ENCODE data around the gene ZFHX2.

The ZFHX2 gene

DNA sequence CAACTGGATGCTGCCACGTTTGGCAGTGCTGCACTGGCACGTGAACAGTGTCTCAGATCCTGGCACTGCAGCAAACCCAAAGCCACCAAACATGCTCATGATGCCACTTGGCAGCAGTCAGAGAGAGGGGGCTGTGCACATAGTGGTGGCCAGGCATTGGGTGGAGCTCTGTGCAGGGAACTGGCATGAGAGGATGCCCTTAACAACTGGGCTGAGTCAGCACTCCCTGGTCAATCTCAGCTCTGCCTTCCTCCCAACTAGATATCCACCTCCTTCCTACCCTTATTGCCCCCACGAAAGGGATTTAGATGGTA, 37.0 kb downstream of the ZFHX2 start:
- DNase-seq: no peak

DNA sequence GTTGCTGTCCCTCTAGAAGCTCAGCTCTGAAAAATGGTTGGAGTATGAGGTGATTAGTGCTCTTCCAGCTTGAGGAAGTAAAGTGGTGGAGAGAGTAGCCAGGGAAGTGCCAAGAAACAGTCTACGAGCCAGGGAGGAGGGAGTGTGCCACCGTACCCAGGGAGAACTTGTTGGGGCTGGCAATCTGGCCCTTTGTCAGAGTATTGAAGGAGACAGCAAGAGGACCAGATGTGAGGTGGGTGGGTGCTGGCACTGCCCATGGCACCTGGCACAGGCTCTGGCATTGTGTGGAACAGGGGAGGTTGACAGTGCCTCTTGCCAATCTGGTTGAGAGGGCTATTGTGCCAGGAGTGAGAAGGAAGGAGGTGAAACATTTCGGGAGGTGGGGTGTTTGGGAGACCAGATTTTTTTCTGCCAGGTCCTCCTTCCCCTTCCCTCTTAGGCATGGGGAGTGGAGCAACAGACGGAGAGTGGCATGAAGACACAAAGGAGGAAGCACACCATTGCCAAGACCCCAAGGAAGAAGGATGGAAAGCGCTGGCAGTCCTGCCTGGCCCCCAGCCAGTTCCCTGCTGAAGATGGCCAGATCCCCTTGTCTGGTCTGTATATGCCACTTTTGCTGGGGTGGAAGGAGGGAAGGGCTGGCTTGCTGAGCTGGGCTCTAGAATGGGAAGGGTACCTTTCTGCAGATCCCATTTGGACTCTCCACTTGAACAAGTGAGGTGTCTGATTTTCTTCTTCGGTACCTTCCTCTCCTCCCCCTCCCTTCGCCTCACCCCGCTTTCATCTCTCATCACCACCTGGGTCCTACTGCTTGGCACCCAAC, 37.5 kb downstream of the ZFHX2 start:
- DNase-seq: no peak

DNA sequence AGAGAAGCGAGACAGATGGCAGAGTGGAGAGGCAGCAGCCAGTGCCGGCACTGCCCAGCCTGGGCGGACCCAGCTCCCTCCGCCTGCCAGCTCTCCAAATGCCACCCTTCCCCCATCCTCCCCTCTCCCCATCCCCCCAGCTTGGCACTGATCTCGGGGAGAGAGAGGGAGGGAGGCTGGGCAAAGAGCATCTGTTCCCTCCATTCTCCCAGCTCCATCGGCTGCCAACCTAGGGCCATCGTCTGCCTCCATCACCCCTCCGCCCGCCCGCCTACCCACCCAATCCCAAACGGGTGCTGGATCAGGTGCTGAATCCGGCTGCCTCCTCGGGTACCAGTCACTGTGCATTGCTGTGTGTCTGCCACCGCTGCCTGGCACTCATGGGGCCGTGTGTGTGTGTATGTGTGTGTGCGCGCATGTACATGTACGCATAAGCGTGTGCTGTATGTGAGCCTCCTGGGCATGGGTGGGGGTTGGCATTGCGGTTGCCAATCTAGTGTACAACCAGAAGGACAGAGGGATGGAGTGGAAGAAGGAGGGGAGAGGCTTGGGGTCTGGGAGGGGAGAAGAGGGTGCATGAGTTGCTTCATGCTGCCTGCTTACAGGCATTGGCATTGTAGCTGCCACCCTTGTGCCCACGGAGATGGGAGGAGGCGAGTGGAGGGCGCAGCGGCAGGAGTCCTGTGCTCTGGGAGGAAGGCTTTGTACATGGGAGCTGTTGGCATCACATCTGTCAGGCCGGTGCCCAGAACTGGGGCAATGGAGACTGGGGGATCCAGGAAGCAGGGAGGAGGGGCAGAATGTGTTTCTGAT, 38.4 kb downstream of the ZFHX2 start:
- no peak for DNase-seq

DNA sequence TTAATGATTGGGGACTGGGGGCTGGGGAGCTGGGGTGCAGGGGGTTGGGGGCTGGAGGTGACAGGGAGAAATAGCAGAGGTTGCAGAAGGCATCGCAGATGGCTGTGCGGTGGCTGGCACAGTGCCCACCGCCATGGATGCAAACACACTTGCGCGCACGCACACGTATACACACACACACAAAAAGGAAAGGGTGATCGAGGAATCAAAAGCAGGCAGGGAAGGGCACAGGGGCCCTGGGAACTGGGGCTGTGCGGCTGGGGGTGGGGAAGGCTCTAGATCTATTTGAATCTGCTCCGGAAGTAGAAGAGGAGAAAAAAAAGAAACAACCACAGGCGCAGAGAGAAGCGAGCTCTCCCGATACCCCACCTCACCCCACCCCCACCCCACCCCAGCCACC, 39.4 kb downstream of the ZFHX2 start:
- no peak for DNase-seq

DNA sequence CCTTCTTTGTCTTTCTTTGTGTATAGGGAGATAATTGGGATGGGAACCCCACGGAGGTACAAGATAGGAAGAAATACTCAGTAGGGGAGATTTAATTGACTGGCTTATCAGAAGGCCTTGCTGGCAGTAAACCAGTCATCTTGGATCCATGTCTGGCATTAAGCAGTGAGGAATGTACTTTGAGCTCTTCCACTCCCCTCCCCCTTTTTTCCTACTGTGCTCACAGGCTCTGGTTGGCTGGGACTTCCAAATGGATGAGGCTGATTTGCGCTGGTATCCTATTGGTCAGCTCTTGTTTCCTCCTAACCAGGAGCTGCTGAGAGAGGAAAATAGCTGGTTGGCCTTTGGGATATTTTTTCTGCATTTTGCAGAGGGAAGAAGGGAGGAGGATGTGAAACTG, 57.3 kb downstream of the ZFHX2 start:
- DNase-seq: no peak

DNA sequence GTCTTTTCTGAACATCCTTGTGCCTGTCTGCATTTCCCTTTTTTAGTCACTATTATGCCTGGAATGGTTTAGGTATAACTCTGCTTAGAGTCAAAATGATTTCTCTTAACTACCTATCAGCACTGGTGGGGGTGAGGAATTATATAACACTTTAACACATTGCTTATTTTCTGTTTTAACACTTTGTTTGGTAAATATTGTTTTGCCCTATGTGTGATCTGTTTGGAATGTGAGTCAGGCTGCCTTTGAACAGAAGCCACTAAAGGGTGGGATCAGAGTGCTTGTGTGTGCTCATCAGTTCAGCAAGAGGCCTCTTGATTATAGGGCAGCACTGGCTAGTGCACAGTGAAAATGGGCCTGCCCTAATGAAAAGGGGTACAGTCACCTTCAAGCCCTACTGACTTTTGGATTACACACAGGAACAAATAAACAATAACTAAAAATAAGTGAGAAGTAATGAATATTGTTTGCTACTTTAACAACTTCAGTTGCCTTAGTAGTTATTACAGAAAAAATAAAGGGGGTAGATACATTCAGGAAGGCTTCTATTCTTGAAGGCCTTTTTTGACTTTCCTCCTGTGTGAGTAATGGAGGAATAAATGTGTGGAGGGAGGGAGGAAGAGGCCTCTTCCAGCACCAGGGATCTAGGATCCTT, 58.8 kb downstream of the ZFHX2 start:
- DNase-seq: no peak

DNA sequence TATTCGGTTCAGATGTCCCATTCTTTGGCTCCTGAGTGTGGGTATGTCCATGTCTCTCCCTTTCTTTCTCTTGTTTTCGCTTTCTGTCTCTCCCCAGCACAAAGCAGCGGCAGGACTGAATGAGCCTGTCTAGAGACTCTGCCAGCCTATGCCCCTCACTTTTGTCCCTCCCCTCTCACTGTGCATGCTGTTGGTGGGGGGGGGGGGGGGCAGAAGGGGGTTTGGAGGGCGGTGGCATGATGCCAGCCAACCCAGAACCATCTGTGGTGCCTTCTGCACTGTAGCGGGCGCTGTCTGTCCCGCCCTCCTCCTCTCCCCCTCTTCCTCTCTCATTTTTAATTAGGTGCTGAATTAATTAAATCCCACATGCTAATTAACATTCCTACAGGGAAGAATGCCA, 64.3 kb downstream of the ZFHX2 start:
- DNase-seq: no peak

DNA sequence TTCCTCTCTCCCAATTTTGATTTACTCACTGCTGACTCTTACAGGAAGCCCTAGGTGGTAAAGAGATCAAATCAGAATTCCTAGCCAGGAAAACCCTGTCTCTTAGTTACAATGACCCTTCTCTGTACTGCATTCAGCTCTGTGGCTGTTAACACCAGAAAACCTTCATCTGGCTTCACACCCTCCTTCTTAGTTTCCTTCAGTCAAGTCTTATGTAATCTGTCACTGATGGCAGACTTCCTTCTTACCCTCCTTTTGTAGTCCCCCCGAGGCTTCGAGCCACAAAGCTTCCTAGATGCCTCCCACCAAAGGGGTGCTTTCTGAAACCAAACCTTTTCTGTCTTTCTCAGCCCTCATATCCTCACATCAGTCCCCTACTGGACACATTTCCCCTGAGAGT, 65.5 kb downstream of the ZFHX2 start:
- no peak for DNase-seq

DNA sequence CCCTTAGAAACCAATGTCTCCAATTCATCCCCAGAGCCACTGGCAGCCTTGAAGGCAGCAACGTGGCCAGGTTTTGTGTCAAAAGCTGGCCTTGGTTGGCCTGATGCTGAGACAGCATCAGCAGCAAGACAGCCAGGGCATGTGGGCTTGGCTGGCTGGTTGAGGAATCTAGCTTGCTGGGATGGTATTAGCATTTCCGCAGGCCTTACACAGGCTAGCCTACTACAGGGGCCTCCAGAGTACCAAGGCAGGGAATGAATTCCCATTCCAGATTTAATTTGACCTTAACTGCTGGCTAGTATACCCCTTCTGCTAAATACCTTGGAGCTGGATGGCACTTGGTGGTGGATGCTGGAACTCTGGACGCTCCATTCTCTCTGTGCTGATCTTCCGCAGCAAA, 66.2 kb downstream of the ZFHX2 start:
- no peak for DNase-seq

DNA sequence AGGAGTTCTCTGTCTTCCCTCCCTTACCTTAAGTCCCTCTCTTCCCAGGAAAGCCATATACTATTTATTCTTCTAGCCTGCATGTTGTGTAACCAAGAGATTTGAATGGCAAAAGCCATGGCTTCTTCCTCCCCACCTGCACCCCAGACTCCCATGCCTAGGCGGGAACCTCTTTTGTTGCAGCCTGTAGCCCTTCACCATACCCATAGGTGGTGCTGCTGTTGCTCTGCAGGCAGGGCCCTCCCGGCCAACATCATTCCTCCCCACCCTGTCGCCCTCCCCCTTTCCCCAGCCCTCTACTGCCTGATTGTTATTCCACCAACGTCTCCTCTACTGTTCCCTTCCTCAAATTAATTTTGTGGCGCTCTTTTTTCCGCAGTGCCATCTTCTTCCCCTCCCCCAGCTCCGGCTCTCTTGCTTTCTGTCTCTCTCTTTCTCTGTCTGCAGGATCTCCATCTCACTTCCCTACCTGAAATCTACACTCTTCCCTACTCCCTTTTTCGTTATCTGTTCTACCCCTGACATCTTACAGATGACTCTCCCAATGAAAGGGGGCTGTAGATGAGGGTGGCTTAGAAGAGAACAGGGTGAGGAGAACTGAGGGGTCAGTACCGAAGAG, 68.2 kb downstream of the ZFHX2 start:
- DNase-seq: peak; percentile 4

DNA sequence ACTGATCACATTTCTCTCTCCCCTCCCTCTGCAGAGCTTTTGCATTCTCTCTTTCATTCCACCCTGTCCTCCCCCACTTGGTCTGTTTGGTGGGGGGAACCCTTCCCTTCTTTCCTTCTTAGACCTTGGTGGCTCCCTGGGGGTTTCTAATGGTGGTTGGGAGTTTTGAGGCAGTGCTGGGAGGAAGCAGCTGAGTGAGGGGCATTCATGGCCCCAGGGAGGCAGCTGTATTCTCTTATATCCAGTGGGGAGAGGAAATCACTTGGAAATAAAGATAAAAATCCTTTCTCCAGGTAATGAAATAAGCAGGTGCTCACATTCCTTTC, 68.8 kb downstream of the ZFHX2 start:
- DNase-seq: no peak

DNA sequence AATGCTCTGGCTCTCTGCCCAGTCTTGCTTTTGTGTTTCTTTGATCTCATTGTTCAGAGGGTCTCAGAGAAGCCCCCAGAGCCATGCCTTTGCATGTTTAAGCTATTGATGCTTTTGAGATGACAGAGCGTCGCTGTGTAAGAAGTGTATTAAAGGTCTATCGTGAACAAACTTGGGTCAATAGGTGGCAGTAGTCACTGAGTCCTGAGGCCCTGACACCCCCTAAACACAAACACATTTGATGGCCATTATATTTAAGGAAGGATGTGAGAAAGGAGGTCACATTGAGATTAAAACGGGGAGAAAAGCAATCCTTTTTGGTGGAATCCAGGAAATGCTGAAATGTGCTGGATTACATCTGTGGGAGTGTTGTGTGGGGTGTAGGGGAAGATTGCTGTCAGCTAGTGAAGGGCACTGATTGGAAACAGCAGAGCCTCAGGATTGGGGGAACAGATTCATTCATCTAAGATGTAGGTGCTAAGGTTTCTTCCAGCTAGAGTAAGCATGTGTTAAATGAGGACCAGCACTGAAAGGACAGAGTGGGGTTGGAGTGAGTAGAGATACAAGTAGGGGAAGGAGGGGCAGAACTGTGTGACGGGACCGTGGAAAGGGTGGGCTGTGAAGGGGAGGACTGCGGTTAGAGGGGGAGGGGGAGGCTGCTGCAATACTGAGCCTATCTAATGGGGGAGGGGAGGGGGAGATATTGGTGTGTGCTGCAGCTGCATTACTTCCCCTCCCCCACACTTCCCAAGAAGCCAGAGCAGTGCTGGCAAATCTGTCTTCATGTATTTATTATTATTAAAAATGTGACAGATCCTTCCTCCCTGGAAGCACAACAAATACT, 69.4 kb downstream of the ZFHX2 start:
- DNase-seq: no peak

DNA sequence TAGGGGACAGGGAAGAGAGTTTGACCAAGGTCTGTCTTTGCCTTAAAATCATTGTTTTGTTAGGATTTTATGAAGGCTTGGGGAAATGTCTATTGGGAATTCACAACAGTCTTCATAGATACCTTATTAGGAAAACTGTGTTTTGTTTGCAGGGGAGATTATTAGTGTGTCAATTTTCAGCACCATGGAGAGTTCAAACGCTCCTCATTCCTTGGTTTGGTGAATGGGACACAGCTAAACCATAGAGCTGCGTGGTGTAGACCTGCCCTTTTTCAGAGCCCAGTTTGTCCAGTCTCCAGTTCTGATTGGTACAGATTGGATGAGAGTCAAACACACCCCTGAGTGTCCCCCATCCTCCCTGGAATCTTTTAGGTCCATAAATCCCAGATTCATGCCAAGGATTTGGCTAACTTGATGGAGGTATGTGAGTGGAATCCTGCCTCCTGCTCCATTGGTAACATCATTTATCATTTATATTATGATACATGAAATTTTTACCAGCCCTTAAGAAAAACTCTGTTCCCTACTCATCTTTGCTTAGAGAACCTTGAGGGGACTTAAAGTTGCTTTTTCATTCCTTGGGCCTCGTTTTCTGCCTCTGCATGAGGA, 70.1 kb downstream of the ZFHX2 start:
- DNase-seq: no peak

DNA sequence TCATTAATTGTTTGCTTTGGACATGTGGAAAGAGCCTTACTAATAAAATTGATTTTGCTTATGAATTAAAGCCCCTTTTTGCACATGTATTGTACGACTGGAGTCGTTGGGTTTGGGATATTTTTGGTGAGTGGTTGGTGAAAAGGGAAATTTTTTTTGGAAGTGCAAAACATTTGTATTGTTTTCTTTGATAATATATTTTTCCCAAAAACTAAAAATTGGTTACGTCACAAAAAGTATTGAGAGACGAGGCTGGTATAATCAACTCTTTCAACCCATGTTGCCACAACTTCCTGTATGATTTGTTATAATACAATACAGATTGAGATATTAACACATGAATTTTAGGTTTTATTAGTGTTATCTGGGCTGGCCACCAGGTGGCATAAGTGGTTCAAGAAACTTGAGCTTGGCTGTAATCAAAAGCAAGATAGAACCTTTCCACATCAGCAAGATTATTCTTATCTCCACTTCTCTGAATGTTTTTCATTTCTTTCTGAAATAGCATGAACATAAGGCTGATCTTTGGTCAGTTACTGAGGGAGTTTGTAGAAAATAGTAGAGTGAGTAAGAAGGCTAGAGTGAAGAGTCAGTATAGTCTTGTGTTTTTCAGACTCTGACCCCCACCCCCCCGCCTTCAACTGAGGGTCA, 73.3 kb downstream of the ZFHX2 start:
- DNase-seq: peak; percentile 38

DNA sequence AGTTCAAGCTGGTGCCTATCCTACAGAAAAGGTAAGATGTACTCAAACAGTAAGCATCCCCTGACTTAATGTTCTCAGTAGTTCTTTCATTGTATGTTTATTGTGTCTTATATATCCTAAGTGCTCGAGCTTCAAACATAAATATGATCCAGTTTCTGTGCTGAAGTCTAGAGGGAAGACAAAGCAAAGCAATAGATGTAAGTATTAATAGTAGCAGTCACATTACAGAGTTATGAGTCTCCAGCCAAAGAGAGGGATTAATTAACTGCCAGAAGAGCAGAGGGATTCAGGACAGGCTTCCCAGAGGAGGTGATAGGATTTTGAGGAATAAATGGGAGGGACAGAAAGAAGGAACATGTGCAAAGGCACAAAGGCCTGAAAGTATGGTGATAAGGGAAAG, 80.6 kb downstream of the ZFHX2 start:
- no peak for DNase-seq
